Upper lobe of left lung (tissue), 6 donors: ENCODE results near the gene ZNF544. TPM values are rescaled to one million over a fixed set of nuclear protein-coding genes. Genes with fewer than 3 reads are reported as not detected.

Experiments
- ATAC-seq, 2 donors: fragments of 200-7000 bp; cut with Tn5 transposase; one replicate each; pipeline ENCODE4 v1.9.1; 2022; ENCODE audit warnings: mild to moderate bottlenecking in 2 of 2, moderate library complexity in 2 of 2; ENCODE audit not compliant: low FRiP score in 2 of 2
- DNase-seq, 2 donors: peaks; one replicate each; pipeline ENCODE4 v3.0.0-alpha.2; 2019 to 2020
- H3K27ac ChIP-seq, 4 donors: fragments of 200-600 bp; sonication (generic); one replicate each; pipeline ENCODE4 v1.5.1; 2016 to 2019
- H3K27me3 ChIP-seq, 4 donors: fragments of 200-600 bp; sonication (generic); one replicate each; pipeline ENCODE4 v1.5.1; 2017 to 2019
- H3K36me3 ChIP-seq, 4 donors: fragments of 200-600 bp; sonication (generic); one replicate each; pipeline ENCODE4 v1.5.1; 2016 to 2019
- H3K4me1 ChIP-seq, 4 donors: fragments of 200-600 bp; sonication (generic); one replicate each; pipeline ENCODE4 v1.5.1; 2018 to 2019
- H3K4me3 ChIP-seq, 4 donors: fragments of 200-600 bp; sonication (generic); one replicate each; pipeline ENCODE4 v1.5.1; 2017 to 2019; ENCODE audit warnings: mild to moderate bottlenecking in 2 of 4, moderate library complexity in 1 of 4
- H3K9me3 ChIP-seq, 4 donors: fragments of 200-600 bp; sonication (generic); one replicate each; pipeline ENCODE4 v1.5.1; 2018 to 2019
- EP300 ChIP-seq, 4 donors: sonication (generic); formaldehyde crosslinking; IDR thresholded peaks; one replicate each; pipeline ENCODE4 v1.5.1; 2017; ENCODE audit warnings: antibody characterized with exemption in 4 of 4, control low read depth in 2 of 4
- POLR2A ChIP-seq, 4 donors: fragments of 450-650 bp; IDR thresholded peaks; one replicate each; pipeline ENCODE4 v1.5.1; 2016 to 2017; ENCODE audit warnings: antibody characterized with exemption in 4 of 4, mild to moderate bottlenecking in 2 of 4
- POLR2AphosphoS5 ChIP-seq, 2 donors: sonication (generic); formaldehyde crosslinking; IDR thresholded peaks; one replicate each; pipeline ENCODE4 v1.5.1; 2017; ENCODE audit warnings: antibody characterized with exemption in 2 of 2
- WGBS, 2 donors: methylation state at CpG; one replicate each; pipeline ENCODE4 v1.1.5; 2017 to 2018; 5-methylcytosine and 5-hydroxymethylcytosine counted together
- total RNA-seq, 6 donors: library from RNA; depleted of rRNA in 4 of 6; stranded (reverse); fragments of >200 nt in 4 of 6; gene quantifications; one replicate each; pipeline versions ENCODE4 v1.1.0 to v1.2.1, GENCODE V29; 2016 to 2021
- TF ChIP-seq, protein P1 (sequence below), 6 experiments: fragments of 450-650 bp in 4 of 6; fragments of 200-600 bp in 2 of 6; sonication (generic) in 2 of 6; IDR thresholded peaks; one replicate each; pipeline ENCODE4 v1.5.1; 2016 to 2019; ENCODE audit warnings: antibody characterized with exemption in 6 of 6
- donor health status: DM: no; HTN: no; CAD: no; lungs with moderate emphysema.
- donor health status: DM: no; HTN: yes; CAD: no; lungs with severe emphysema.

Gene ZNF544
- 10 to 100 TPM; 12.8 to 36.7 (median 20.8) TPM for total RNA-seq

DNA sequence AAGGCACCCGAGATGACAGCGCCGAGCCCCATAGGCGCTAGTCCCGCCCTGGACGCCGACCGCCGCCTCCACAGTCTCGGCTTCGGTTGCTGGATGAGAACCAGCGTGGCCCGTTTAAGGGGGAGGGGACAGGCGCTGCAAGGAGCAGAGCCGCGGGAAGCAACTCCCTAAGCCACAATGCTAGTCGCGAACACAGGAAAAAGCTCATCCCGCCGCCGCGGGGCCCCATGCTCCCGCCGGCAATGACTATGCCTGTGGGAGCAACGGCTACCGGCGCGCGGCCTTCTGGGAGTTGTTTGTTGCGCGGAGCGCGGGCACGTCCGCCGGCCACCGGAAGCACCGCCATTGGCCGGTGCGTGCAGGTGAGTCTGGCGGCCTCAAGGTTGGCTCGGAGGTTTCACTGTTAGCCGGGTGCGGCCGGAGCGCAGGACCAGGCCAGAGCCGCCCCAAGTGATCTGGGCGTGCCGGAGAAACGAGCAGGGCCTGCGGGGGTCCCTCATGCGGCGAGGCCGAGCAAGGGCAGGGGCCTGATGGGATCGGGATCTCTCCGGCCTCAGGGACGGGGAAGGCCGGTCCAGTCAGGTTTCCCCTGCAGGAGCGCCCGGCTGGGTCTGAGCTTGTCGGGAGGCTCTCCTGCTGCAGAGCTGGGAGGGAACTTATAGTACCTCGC is at the start of gene ZNF544:
Gene ZNF544, plus strand, starts transcription at position 330 of the 670 bp plus-strand sequence. CDS start 15,110 bp downstream, outside the sequence.
- DNase-seq: peak; percentile 83 to 94
- peak within 1 kb of the TSS; percentile 57 to 85 (median 66) for H3K4me3 ChIP-seq
- WGBS, 2 donors: 0% methylated on average over 1 to 22 of the region's 62 CpGs
- H3K36me3 ChIP-seq: peaks cover 6 to 39% (median 32%) of the 10 kb centered on the region in 4 donors
- peak; percentile 90 to 91 for ATAC-seq
- H3K4me1 ChIP-seq: peaks cover 11 to 20% (median 14%) of the 10 kb centered on the region in 4 donors
- peak within 1 kb of the TSS; percentile 68 to 91 (median 82) for H3K27ac ChIP-seq
- H3K27me3 ChIP-seq: no peaks in the 10 kb centered on the region
- TF ChIP-seq EP300 (IDR thresholded peaks at IDR 0.05) (no peak), POLR2A (IDR thresholded peaks at IDR 0.05) (peak in 2 of 4 donors; percentile 49 to 66), POLR2AphosphoS5 (IDR thresholded peaks at IDR 0.05) (peak in 1 of 2 donors; percentile 76)
- TF ChIP-seq, protein P1, sequence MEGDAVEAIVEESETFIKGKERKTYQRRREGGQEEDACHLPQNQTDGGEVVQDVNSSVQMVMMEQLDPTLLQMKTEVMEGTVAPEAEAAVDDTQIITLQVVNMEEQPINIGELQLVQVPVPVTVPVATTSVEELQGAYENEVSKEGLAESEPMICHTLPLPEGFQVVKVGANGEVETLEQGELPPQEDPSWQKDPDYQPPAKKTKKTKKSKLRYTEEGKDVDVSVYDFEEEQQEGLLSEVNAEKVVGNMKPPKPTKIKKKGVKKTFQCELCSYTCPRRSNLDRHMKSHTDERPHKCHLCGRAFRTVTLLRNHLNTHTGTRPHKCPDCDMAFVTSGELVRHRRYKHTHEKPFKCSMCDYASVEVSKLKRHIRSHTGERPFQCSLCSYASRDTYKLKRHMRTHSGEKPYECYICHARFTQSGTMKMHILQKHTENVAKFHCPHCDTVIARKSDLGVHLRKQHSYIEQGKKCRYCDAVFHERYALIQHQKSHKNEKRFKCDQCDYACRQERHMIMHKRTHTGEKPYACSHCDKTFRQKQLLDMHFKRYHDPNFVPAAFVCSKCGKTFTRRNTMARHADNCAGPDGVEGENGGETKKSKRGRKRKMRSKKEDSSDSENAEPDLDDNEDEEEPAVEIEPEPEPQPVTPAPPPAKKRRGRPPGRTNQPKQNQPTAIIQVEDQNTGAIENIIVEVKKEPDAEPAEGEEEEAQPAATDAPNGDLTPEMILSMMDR (IDR thresholded peaks at IDR 0.05): peak in 2 of 6 experiments; percentile 29 to 42
- H3K9me3 ChIP-seq: peaks cover 19 to 58% (median 38%) of the 10 kb centered on the region in 4 donors

DNA sequence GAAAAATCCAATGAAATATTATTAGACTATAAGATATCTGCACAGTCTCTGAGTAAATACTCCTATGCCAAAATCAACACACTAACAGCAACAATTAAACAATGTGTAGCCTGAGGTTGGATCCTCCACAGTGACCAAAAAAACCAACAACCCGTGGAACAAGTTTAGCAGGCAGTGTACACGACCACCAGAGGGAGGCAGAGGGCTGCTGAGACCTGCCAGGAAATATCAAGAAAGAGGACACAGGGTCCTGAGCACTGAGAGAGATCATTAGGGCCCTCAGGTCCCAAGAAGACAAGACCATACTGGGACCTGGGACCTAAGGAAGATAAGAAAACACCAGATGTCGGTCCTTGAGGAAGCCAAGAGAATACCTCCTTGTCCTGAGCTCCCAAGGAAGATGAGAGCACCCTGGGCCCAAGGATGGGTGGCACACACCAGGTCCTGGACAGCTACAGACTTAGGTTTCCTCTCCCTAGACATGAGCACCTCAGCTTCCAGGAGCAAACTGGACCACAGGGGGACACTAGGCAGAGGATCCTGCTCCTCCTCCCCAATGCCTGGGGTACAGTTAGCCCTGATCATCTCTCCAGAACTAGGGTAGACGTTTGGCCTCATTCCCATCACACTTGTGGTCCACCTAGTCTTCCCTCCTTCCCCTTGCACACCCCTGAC is 46.7 kb upstream of the ZNF544 start:
- peaks cover 15 to 32% (median 22%) of the 10 kb centered on the region in 4 donors for H3K36me3 ChIP-seq
- H3K4me1 ChIP-seq: peaks cover 0 to 11% (median 0%) of the 10 kb centered on the region in 4 donors
- WGBS, 2 donors: 49 to 55% methylated on average over 4 of the region's 4 CpGs
- TF ChIP-seq POLR2AphosphoS5 (IDR thresholded peaks at IDR 0.05): no peak
- TF ChIP-seq, protein P1 (IDR thresholded peaks at IDR 0.05): peak in 4 of 6 experiments; percentile 23 to 41 (median 28)
- peak overlapping the region in 3 of 4 donors; percentile 57 to 71 (median 66) for H3K4me3 ChIP-seq
- peak overlapping the region; percentile 94 to 100 (median 98) for H3K27ac ChIP-seq
- DNase-seq: peak in 1 of 2 donors; percentile 27
- no peak for ATAC-seq
- H3K9me3 ChIP-seq: peaks cover 85 to 100% (median 93%) of the 10 kb centered on the region in 4 donors
- H3K27me3 ChIP-seq: no peaks in the 10 kb centered on the region

DNA sequence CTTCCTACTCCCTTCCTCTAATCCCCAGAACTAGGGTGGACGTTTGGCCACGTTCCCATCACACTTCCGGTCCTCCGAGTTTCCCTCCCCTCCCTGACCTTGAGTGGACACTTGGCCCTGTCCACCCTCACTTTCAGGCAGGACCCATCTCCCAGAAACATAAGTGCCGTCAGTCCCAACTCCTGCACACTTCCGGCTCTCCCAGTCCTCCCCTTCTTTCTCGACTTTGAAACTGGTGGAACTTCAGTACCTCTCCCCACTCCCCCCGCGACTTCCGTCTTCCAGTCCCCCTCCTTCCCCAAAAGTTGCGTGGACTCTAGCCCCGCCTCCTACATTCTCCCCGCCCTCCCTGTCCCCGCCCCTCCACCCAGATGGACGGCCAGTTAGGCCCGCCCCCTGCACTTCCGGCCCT is 46.1 kb upstream of the ZNF544 start:
- Histone ChIP-seq H3K36me3 (peaks cover 19 to 38% (median 27%) of the 10 kb centered on the region in 4 donors), H3K27me3 (no peaks in the 10 kb centered on the region), H3K4me1 (peaks cover 0 to 11% (median 0%) of the 10 kb centered on the region in 4 donors), H3K4me3 (peak overlapping the region; percentile 57 to 90 (median 68)), H3K9me3 (peaks cover 87 to 100% (median 93%) of the 10 kb centered on the region in 4 donors), H3K27ac (peak overlapping the region; percentile 94 to 100 (median 98))
- TF ChIP-seq, protein P1 (IDR thresholded peaks at IDR 0.05): no peak
- TF ChIP-seq EP300 (IDR thresholded peaks at IDR 0.05) (no peak), POLR2A (IDR thresholded peaks at IDR 0.05) (no peak), POLR2AphosphoS5 (IDR thresholded peaks at IDR 0.05) (no peak)
- DNase-seq (peak in 1 of 2 donors; percentile 93), ATAC-seq (peak in 1 of 2 donors; percentile 96)
- 2 to 7% methylated on average over 16 to 17 of the region's 17 CpGs for WGBS, 2 donors

DNA sequence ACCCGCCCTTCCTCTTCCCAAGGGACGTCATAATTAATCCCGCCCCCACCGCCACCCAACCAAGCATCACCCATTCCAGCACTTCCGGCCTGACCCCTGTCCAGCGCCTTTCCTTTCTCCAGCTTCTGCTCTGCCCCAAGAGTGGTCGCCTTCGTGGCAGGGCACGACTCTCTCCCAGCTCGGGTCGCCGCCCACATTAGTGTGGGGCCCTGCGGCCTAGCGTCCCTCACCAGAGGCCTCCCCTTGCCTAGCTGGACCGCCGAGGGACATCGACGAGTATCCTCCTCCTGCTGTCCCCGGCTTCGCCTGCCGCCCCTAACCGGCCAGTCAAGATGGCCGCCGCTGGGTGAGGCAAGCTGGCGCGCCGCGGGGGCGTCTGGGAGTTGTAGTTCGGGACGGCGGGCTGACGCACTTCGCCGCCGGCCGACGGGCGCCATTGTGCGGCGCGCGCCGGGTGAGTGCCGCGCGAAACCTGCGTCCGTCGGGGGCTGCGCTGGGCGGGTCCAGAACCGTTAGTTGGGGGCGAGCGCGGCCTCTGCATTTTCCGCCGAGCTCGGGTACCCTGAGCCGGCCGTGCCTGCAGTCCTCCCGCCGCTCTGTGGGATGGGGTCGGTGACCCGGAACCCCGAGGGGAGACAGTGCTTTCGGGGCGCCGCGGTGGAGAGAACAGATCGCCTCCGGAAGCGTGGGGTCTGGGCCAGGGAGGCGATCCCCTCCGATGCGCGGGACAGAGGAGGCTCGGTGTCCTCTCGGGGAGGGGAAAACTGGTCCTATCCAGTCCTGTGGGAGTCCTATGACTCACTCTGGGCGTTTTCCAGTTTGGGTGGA is 45.5 kb upstream of the ZNF544 start, which contains the start of gene ZNF274:
Gene ZNF274, plus strand, starts transcription at position 73 of the 828 bp plus-strand sequence. CDS start 905 bp downstream, outside the sequence.
- peaks cover 87 to 100% (median 93%) of the 10 kb centered on the region in 4 donors for H3K9me3 ChIP-seq
- peak within 1 kb of the TSS; percentile 57 to 90 (median 68) for H3K4me3 ChIP-seq
- ATAC-seq (peak; percentile 96 to 98), DNase-seq (peak; percentile 91 to 99)
- peaks cover 20 to 38% (median 32%) of the 10 kb centered on the region in 4 donors for H3K36me3 ChIP-seq
- H3K4me1 ChIP-seq: peaks cover 0 to 11% (median 0%) of the 10 kb centered on the region in 4 donors
- no peaks in the 10 kb centered on the region for H3K27me3 ChIP-seq
- TF ChIP-seq POLR2AphosphoS5 (IDR thresholded peaks at IDR 0.05): peak in 1 of 2 donors; percentile 93
- TF ChIP-seq, protein P1 (IDR thresholded peaks at IDR 0.05): peak in 3 of 6 experiments; percentile 21 to 41 (median 28)
- peak in 3 of 4 donors; percentile 88 to 96 (median 90) for TF ChIP-seq POLR2A (IDR thresholded peaks at IDR 0.05)
- no peak for TF ChIP-seq EP300 (IDR thresholded peaks at IDR 0.05)
- WGBS, 2 donors: 0 to 1% methylated on average over 7 to 40 of the region's 80 CpGs
- peak within 1 kb of the TSS; percentile 94 to 100 (median 98) for H3K27ac ChIP-seq
